OCI-LY3 (cell line): ENCODE data around the gene MAPK13.

Experiments
- EZH2phosphoT487 ChIP-seq: fragments of 200-600 bp; shearing (Covaris generic); IDR thresholded peaks from 2 replicates; pipeline ENCODE4 v1.6.1; 2018; ENCODE audit warnings: antibody characterized with exemption, mixed run types, low read depth
- TF ChIP-seq, protein P1 (sequence below): fragments of 200-600, 300-600 bp; sonication (generic); IDR thresholded peaks from 2 replicates; pipeline ENCODE4 v1.5.1; 2014; ENCODE audit warnings: antibody characterized with exemption, low read length, low read depth

DNA sequence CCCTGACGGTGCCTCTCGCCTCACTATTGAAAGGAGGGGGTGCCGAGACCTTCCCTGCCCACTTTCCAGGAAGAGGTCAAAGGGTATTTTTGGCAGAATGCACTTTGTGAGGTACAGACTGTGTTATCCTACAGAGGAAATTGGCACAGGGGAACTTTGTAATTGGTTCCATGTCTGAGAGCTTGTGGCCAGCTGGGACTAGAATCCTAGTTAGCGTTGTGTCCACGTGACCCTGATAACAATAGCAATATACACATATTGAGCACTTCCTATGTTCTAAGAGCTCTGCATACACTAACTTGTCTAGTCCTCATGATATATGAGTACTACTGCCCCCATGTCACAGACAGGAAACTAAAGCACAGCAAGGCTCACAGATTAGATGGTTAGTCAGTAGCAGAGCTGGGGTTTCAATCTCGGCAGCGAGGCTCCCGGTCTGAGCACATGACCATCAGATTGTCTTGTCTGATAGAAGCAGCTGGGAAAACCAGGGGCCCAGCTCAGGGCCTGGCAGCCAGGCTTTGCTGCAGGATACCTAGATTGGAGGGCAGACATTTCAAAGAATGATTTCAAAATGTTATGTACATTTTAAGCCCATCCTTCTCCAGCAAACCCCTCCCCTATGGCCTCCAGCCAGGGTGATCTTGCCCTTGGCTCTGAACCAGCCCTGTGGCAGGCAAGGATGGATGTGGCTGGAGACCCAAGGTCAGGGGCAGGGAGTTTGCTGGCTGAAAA is 1.4 kb downstream of the MAPK13 start:
- TF ChIP-seq, protein P1, sequence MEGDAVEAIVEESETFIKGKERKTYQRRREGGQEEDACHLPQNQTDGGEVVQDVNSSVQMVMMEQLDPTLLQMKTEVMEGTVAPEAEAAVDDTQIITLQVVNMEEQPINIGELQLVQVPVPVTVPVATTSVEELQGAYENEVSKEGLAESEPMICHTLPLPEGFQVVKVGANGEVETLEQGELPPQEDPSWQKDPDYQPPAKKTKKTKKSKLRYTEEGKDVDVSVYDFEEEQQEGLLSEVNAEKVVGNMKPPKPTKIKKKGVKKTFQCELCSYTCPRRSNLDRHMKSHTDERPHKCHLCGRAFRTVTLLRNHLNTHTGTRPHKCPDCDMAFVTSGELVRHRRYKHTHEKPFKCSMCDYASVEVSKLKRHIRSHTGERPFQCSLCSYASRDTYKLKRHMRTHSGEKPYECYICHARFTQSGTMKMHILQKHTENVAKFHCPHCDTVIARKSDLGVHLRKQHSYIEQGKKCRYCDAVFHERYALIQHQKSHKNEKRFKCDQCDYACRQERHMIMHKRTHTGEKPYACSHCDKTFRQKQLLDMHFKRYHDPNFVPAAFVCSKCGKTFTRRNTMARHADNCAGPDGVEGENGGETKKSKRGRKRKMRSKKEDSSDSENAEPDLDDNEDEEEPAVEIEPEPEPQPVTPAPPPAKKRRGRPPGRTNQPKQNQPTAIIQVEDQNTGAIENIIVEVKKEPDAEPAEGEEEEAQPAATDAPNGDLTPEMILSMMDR, result peak; percentile 26; the same call in 1 of the 2 replicates
- TF ChIP-seq EZH2phosphoT487, result no peak
